GM19328 (cell line): Measurements from ENCODE around the gene CDH4.
"Not testable (repeated sequence)": the region's sequence is repeated elsewhere in the genome, so short reads cannot be mapped to it uniquely, and the experiment has no call there.

Source experiments
- ATAC-seq: cut with Tn5 transposase; IDR thresholded peaks from one replicate; pipeline ENCODE4 v1.9.1; 2021; ENCODE audit warnings: mild to moderate bottlenecking, moderate library complexity; ENCODE audit not compliant: unreplicated experiment

Gene CDH4

GRCh38 chr20:61379898-61380544 is 128.0 kb downstream of the CDH4 start:
- ATAC-seq: no peak

DNA sequence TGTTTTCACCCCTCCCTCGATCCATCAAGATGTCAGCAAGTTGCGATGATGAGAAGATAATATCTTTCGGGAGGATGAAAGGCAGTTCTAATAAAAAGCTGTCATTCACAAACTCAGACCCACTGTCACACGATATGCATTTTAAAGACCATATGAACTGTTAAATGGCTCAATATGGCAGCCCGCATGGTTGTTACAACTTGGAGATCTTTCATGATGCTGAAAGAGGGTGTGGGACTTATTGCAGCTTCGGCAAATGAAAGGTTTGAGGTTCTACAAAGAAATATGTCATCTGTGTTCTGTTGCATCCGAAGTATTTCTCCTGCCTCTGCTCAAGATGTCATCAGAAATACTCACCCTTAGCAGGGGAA is 128.5 kb downstream of the CDH4 start:
- ATAC-seq: no peak

- ATAC-seq: no peak
These were observed 130.1 kb downstream of the CDH4 start for GRCh38 chr20:61382194-61382593.

GRCh38 chr20:61385296-61385695 is 133.2 kb downstream of the CDH4 start:
- ATAC-seq: no peak

GRCh38 chr20:61385731-61386130 is 133.7 kb downstream of the CDH4 start:
- ATAC-seq: no peak

GRCh38 chr20:61387204-61387953 is 135.3 kb downstream of the CDH4 start:
- ATAC-seq: no peak

- no peak for ATAC-seq
These were observed 135.9 kb downstream of the CDH4 start for GRCh38 chr20:61387954-61388348.

DNA sequence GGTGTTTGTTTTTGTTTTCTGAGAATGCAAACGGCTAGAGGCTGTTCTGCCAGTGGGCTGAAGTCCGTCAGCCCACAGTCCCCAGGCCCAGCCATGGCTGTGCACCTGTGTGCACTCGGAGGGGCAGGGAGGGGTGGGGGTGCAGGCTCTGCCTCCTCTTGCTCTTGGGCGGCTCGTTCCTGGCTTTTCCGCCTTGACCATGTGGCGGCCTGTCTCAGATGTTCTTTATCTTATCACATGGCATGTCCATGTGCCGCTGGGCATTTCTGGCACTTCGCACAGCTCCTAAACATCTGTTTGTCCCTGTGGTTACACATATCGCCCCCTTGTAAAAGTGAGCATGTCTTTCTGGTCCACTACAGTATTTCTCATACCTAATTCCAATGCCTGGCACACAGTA is 137.0 kb downstream of the CDH4 start:
- no peak for ATAC-seq

DNA sequence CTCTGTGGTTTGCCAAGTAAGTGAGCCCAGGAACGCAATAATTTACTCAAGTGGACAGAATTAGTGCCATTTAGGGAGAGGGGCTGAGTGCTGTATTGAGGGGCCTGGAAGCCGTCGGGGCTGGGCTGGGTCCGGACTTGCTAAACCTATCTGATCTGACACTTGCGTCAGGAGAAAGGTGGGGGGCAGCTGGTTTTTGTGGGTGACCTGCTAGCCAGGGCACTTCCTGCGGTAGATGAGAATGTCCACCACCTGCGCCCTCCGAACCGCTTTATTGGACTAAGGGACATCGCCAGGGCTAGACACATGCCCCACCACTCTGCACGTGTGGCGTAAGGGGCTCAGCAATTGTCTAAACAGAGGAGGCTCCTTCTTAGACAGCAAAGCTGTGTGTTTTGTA is 139.1 kb downstream of the CDH4 start:
- no peak for ATAC-seq

DNA sequence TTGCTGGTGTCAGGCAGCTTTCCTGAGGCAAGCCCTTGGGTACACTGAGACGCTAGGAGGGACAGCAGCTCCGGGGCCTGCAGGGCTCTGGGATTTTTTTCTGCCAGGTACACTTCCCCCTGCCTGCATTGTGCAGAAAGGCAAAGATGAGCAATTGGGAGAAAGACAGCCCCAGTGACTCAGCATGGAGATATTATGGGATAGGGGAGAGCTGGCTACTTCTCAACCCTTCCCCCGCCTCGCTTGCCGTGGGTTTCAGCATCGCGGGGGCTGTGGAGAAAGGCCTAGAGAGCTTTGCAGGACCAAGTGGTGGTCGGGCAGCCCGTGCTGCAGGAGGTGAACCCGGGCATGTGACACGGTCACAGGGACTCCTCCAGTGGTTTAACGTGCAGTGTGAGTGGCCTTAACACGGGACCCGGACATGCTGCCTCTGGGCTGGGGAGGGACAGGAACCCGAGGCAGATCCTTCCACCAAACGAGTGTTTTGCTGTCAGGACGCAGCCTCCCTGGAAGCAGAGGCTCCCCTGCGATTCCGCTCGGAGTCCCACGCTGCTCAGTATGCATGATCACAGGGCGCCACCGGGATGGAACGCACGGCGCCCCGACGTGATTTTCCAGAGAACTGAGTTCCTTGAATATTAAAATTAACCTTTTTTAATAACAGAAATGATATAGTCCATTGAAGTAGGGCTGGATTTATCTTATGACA is 139.9 kb downstream of the CDH4 start:
- ATAC-seq: no peak

DNA sequence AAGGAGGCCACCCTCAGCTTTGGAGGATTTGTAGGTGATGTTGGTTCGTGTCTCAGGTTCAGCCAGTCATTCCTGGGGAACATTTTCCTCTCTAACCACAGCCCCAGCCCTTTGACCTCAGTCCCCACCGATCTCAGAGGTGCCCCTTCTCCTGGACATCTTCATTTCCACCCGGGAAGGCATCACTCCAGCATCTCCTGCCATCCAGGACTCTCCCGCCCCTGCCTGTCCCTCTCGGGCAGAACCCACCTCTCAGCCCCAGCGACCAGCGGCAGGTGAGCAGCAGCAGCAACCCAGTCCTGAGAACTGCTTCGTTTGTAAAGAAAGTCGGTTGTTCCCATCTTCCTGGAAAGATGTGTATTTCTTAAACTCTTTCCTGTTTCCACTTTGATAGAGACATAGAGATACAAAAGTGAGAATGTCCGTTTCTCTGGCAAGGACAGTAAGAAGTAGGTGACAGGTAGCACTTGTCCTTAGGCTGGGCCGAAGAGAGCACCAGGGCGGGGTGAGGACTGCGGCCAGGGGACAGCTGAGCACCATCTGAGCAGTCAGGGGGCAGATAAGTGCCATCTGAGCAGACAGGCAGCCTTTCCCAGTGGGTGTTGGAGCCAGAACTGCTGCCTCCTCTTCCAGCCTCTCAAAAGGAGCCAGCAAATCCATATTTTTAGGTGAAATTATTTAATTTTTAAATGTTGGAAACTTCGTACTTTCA is 142.2 kb downstream of the CDH4 start:
- no peak for ATAC-seq

DNA sequence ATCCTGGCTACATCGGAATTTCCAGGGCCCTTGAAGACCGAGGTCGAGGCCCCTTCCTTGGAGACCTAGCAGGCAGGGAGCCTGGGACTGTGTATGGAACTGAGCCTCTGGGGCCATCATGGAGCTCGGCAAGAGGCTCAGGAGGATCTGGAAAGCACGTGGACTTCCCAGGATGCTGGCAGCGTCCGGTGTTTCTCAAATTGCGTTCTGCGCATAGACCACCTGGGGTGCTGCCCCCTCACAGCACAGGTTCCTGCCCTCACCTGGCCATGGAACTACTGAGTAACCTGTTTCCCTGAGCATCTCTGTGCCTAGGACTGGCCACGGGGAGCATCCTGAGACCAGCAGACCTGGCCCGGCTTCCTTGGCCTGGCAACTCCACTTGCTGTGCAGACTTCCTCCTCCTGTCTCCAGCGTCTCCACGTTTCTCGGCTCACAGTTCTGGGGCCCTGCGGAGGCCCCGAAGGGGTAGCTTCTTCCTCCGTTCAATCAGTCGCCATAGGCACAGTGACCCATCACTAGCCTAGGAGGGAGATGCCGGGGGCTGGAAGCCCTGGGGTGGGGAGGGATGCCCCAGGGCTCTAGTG is 144.3 kb downstream of the CDH4 start:
- no peak for ATAC-seq

DNA sequence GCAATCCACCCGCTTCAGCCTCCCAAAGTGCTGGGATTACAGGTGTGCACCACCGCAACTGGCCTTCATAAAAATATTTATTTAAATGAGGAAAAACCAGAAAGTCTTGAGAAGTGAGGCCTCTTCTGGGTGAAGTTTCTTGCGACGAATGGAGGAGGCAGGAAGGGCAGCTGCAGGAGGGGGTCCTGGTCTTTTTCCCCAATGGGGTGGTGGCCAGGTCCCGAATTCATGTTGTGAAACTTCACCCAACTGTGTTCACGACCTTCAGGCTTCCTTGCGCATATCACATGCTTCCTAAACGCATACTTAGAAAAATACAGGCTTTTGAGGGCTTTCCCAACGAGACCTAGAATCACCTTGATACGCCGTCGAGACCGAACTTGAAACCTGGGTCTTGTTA is 145.1 kb downstream of the CDH4 start:
- ATAC-seq: no peak

DNA sequence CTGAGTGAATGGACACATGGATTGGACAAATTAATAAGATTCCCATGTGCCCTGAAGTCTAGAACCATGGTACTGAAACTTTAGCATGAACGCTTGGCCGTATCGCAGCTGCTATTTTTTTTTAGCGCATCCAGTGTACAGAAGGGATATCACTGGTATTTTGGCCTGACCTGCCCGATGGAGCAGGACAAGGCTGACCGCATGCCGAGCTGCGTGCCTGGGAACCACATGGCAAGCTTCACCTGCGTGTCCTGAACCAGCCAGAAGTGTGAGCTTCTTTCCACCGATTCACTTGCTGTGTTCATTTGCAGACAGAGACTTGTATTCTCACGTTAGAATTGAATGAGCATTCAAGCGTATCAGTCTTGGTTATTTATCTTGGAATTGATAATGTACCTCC is 145.7 kb downstream of the CDH4 start:
- no peak for ATAC-seq

DNA sequence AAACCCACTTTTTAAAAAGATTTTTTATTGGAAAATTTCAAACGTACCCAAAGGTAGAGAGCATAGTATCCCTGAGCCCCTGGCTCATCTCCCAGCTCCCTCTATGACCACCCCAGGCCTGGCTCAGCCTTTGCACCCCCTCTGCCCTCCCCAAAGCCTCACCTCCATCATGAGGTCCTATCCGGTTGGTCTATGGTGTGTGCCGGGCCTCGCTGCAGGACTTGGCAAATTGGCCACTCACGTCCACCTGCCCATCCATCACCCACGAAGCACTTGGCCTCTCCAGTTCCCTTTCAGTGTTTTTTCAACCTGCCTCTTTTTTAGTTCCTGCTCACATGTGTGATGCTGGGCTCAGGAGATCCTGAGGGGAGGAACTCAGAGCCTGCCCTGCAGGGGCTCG is 147.4 kb downstream of the CDH4 start:
- no peak for ATAC-seq

DNA sequence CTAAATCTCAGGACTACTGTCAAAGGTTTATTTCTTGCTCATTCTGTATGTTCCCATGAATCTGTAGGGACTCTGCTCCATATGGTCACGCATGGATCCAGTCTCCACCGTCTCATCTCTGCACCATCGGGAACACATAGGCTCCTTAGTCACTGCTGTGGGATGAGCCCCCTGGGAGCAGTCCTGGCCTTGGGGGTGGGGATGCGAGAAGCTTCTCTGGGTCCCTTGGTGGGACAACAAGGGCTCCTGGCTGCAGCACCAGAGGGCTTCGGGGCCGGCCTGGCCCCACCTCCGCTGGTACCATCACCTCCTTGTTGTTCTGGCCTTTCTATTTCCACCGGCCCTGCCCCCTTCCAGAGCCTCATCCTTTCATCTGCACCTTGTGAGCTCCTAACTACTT is 148.4 kb downstream of the CDH4 start:
- no peak for ATAC-seq

DNA sequence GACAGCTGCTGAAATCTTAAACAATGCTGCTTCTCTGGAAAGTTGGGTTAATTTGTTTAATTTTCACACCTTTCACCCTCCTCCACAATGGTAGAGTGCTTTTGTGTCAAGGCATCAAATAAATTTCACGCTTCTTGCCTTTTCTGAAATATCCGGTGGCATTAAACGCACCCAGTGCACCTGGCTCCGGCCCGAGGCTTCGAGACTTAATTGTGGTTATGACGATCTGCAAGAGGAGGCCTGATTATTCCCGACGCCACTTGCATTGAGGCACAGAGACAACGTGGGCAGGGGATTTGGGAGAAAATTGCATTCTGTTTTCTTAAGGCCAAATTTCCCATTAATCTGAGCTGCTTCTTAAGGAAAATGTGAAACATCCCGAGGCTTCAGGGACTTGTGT is 152.2 kb downstream of the CDH4 start:
- ATAC-seq: no peak

DNA sequence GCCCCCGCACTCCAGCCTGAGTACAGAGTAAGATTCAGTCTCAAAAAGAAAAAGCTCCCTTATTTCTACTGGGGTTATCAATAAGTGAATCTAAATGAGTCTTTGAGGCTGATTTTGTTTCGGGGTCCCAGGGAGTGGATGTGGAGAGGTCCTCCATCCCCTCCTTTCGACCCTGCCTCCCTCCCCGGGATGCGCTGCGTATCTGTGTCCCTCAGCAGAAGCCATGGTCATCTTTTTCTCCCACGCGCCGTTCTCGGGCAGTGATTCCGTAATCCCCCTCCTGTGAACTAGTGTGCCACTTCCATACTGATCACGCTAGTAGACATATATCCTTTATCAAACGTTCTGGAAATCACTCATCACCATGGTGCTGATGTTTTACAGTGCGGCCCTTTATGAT is 152.9 kb downstream of the CDH4 start:
- no peak for ATAC-seq

- not testable (repeated sequence) for ATAC-seq
These were observed 154.7 kb downstream of the CDH4 start for GRCh38 chr20:61406773-61407172.

- ATAC-seq: no peak
These were observed 155.5 kb downstream of the CDH4 start for GRCh38 chr20:61407561-61407960.
